GM21447 (cell line): Measurements from ENCODE around the gene ERRFI1.
"Not testable (repeated sequence)": the region's sequence is repeated elsewhere in the genome, so short reads cannot be mapped to it uniquely, and the experiment has no call there.

Source experiments
- ATAC-seq: cut with Tn5 transposase; IDR thresholded peaks from one replicate; pipeline ENCODE4 v1.9.1; 2021; ENCODE audit not compliant: unreplicated experiment

ERRFI1 gene

GRCh38 chr1:7975212-7975865 is 50.8 kb downstream of the ERRFI1 start:
- no peak for ATAC-seq

DNA sequence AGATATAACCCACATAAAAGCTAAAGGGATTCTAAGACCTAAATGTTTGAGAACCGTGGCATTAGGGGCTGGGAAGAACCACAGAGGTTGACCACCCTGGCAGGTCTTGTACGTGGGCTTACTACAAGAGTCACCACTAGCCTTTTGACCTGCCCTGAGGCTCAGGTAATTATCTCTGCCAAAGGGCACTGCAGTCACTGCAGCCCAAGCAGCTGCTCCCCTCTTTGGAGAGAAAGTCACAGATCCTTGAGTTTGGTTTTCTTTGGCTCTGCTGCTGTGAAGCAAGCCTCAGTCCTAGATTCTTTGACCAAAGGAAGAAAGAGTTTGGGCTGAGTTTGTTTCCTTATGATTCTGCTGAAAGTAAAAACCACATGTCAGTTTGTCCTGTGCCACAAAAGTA is 53.0 kb downstream of the ERRFI1 start:
- no peak for ATAC-seq

DNA sequence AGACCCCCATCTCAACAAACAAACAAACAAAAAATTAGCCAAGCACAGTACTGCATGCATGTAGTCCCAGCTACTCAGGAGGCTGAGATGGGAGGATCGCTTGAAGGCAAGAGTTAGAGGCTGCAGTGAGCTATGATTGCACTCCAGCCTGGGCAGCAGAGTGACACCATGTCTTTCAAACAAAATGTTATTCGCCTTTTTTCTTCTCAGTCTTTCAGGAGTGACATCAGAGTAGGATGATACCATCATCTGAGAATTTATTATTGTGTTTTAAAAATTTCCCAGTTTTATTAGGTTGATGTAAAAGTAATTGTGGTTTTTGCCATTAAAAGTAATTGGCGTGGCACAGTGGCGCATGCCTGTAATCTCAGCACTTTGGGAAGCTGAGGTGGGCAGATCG is 53.8 kb downstream of the ERRFI1 start:
- ATAC-seq: no peak

DNA sequence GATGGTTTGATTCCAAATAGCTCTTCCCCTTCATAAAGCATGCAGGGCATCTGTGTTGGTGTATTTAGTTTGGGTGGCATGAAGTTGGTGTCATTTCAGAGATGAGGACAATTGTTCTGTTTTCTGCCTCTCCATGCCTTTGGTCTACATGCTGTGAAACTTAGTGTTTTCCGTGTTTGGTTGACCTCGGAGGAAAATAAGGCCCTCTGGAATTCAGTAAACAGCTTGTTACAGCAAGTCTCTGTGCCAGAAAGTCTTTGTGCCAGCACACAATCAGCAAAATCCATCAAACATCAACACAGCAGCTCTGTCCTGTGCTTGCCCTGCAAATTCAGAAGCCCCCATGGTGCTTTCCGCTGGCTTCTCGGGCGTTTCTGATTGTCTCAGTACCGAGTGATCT is 55.1 kb downstream of the ERRFI1 start:
- no peak for ATAC-seq

- no peak for ATAC-seq
These were observed 55.9 kb downstream of the ERRFI1 start for GRCh38 chr1:7970246-7970645.

GRCh38 chr1:7967651-7968050 is 58.5 kb downstream of the ERRFI1 start:
- no peak for ATAC-seq

GRCh38 chr1:7967196-7967595 is 58.9 kb downstream of the ERRFI1 start:
- no peak for ATAC-seq

DNA sequence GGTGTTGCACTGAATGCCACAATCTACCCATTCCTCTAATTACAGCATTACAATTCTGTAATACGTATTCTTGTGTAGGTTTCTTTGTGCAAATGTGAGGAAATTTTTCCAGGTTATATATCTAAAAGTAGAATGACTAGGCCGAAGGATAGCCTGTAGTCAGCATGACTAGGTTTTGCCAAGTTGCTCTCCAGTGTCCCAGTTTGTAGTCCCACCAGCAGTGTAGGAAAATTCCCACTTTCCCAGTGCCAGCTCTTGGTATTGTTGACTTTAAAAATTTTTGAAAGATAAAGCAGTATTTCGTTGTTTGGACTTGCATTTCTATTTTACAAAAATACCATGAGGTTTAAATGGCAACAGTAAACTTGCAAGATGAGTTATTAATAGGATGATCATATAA is 61.6 kb downstream of the ERRFI1 start:
- ATAC-seq: no peak

GRCh38 chr1:7963841-7964240 is 62.3 kb downstream of the ERRFI1 start:
- ATAC-seq: not testable (repeated sequence)

- ATAC-seq: not testable (repeated sequence)
These were observed 62.8 kb downstream of the ERRFI1 start for GRCh38 chr1:7963378-7963730.

GRCh38 chr1:7962636-7963377 is 63.3 kb downstream of the ERRFI1 start:
- no peak for ATAC-seq

DNA sequence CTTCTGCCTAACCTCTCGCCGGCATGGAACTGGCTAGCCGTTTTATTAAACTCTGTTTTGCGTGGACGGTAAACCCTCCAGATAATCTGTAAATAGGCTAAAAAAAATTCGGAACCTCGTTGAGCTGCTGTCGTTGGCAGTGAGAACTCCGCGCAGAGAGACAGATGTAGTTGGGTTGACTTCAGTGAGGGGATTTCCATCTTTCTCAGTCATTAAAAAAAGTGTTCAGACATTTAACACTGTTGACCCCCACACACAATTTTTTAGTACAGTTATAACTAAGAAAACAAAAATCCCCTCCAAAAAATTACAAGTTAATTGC is 64.1 kb downstream of the ERRFI1 start:
- ATAC-seq: peak; percentile 6
